SHP77 (cell line): ENCODE results near the gene LGALS7.
"Not testable (repeated sequence)": the region's sequence is repeated elsewhere in the genome, so short reads cannot be mapped to it uniquely, and the experiment has no call there.

Source experiments
- DNase-seq, 2 experiments: peaks; one replicate each; lab custom pipeline; 2025; lab: John Stamatoyannopoulos, UW

The LGALS7 gene

DNA sequence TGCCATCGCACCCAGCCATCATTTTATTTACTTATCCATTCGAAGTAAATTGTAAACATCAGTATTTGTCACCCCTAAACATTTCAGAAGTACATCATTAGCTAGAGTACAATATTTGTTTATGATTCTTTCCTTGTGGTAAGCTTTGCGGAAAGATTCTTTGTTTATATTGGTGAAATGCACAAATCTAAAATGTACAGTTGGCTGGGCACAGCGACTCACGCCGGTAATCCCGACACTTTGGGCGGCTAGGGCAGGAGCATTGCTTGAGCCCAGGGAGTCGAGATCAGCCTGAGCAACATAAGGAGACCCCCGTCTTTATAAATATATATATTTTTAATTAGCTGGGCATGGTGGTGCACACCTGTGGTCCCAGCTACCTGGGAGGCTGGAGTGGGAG, 25.8 kb upstream of the LGALS7 start:
- no peak for DNase-seq

DNA sequence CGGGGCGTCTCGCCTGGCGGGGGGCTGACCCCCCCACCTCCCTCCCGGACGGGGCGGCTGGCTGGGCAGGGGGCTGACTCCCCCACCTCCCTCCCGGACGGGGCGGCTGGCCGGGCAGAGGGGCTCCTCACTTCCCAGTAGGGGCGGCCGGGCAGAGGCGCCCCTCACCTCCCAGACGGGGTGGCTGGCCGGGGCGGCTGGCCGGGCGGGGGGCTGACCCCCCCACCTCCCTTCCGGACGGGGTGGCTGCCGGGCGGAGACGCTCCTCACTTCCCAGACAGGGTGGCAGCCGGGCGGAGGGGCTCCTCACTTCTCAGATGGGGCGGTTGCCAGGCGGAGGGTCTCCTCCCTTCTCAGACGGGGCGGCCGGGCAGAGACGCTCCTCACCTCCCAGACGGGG, 24.5 kb upstream of the LGALS7 start:
- DNase-seq = not testable (repeated sequence)

DNA sequence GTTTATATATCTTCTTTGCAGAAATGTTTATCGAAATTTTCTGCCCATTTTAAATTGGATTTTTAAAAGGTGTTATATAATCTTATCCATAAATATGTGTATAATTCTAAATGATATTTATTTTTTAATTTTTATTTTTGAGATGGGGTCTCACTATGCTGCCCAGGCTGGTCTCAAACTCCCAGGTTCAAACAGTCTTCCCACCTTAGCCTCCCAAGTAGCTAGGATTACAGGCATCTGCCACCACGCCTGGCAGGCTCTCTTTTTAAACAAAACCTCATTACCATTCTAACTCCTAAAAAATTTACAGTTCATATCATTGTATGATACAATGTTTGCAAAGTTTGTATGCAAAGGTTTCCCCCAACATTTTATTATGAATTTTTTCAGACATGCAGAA, 22.8 kb upstream of the LGALS7 start:
- no peak for DNase-seq

DNA sequence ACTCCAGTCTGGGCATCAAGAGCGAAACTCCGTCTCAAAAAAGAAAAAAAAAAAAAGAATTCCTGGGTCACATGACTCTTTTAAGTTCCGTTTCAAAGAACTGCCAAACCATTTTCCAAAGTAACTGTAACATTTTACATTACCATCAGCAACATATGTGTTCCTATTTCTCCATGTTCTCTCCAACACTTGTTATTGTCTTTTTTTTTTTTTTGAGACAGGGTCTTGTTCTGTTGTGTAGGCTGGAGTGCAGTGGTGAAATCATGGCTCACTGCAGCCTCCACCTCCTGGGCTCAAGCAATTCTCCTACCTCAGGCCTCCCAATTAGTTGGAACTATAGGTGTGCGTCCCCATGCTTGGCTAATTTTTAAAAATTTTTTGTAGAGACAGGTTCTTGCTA, 22.2 kb upstream of the LGALS7 start:
- no peak for DNase-seq

DNA sequence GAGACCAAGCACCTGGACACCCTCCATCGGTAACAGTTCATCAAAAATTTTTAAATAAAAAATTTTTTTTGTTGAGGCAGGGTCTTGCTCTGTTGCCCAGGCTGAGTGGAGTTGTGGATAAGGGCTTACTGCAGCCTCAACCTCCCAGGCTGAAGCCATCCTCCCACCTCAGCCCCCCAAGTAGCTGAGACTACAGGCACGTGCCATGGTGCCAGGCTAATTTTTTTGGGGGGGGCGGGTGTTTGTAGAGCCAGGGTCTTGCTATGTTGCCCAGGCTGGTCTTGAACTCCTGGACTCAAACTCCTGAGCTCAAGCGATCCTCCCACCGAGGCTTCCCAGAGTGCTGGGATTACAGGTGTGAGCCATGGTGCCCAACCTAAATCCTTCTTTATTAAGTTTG, 20.4 kb upstream of the LGALS7 start:
- DNase-seq = no peak

DNA sequence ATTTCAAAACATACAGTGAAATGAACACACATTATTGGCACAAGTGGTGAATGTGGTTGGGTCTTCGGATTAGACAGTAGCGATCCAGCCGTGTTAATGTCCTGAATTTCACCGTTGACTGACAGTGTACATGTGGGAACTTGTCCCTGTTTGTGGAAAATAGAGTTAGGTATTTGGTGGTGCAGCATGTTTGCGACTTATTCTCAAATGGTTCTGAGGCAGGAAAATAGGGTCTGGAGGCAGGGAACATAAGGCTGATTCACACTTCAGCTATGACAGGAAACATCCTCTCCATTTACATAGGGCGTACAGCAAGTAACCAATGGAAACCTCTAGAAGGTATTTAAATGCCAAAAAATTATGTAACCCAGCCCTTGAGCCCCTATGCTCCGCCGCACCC, 19.9 kb upstream of the LGALS7 start:
- DNase-seq = no peak

DNA sequence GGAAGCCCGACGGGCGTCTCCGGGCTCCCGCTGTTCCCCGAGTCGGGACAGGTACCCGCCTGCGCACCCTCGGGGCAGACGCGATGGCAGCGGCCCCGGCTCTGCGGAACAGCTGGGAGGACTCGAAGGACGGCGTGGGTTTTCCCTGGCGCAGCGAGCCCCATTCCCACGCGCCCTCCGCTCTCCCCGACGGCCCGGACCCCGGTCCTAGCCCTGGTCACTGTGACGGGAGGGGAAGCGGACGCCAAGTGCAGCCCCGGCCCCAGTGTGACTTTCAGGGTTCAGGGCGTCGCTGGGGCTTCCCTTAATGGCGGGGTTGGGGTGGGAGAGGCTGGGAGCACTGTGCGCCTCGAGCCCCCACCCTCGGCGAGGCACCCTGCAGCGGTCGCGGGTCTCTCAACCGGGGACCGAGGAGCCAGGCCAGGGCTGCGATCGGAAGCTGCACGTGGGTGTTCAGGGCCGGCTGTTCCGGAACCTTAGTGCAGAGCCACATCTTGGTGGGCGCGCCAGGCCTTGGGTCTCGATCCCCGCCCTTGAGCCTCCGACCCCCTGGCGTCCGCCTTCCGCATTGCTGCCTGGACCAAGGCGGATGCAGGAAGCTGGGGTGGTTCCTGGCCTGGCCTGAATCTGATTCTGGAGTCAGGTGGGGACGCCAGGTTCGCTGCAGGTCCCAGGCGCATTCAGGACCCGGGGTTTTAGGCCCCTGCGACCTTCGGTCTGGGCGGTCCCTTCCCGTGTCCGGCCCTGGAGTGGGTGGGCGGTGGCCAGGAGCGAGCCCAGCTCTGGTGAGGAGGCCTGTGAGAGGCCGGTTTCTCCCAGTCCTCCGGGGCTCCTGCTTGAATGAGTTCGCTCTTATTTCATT, 19.2 kb upstream of the LGALS7 start:
- no peak for DNase-seq

DNA sequence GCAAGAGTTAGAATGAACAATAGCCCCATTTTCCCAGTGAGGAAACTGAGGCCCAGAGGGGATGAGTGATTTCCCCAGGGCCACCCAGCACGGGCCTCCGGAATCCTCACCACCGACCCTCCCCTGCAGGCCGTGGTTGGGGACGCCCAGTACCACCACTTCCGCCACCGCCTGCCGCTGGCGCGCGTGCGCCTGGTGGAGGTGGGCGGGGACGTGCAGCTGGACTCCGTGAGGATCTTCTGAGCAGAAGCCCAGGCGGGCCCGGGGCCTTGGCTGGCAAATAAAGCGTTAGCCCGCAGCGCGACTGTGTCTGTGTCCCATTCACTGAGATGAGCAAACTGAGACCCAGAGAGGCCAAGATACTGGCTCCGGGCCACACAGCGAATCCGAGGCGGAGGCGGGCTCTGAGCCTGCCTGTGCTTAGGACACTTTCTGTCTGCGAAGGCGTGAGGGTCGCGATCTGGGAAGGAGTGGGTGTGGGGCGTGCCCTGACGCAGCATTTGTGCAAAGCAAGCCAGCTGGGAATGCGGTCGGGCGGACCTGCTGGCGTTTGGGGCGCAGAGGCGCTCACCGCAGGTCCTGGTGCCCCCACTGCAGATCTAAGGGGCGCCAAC, 18.2 kb upstream of the LGALS7 start:
- DNase-seq = not testable (repeated sequence)

DNA sequence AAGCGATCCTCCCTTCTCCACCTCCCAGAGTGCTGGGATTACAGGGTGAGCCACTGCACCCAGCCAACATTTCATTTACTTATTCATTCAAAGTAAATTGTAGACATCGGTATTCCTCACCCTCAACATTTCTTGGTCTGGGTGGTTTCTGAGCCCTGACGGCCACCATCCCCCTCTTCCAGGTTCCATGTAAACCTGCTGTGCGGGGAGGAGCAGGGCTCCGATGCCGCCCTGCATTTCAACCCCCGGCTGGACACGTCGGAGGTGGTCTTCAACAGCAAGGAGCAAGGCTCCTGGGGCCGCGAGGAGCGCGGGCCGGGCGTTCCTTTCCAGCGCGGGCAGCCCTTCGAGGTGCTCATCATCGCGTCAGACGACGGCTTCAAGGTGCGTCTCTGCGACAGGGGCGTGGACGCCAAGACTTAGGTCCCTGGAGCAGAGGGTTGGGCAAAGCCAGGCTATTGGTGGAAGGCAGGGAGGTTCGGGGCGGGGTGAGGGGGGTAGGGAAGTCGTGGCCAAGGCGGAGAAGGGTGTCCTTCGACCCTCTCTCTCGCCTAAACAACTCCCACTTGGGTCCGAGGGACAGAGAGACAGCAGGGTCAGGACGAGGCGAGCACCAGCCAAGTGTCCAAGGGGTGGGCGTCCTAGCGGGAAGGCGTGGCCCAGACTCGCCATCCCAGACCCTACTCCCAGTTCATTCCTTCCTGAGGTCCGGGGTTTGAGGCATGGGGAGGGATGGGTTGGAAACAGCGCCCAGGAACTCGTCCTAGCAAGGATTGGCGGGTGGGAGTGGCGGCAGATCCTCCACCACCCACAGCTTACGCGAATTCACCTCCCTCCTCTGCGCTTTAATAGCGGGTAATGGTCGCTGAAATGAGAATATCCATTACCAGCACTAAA, 17.4 kb upstream of the LGALS7 start:
- not testable (repeated sequence) for DNase-seq

DNA sequence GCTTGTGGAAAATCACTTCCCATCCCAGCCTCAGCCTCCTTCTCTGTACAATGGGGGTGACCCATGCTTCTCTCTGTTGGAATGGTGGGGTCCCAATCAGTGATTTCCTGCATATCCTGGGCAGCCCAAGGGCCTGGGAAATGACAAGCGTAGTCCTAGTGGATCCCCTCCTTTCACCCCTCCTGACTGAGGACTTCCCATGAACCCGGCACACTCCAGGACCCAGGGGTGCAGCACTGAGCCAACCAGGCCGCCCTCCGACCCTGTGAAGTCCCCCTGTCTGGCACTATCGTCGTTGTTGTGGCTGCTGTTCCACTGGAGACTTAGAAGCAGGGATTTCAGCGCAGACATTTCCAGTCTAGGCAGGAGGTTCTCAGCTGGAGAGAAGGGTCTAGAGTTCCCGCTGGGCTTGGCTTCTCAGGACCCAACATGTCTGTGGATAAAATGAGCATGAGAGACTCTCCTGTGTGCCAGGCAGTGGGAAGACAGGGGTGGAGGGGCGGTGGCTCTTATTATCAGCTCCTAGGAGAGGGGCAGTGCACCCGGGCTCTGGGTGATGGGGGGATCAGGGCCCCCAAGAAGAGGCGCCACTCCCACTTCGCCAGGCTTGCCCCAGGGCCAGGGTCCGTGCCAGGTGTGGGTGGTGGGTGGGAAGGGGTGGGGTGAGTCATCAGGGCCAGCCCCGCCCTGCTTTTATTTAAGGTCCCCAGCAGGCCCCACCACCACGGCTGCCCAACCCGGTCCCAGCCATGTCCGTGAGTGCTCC, 15.3 kb upstream of the LGALS7 start, which contains the start of gene LGALS7B:
TSS of gene LGALS7B (plus strand) at position 723 of the 766 bp plus-strand sequence. CDS start at position 750, 27 bp downstream.
- no peak for DNase-seq

DNA sequence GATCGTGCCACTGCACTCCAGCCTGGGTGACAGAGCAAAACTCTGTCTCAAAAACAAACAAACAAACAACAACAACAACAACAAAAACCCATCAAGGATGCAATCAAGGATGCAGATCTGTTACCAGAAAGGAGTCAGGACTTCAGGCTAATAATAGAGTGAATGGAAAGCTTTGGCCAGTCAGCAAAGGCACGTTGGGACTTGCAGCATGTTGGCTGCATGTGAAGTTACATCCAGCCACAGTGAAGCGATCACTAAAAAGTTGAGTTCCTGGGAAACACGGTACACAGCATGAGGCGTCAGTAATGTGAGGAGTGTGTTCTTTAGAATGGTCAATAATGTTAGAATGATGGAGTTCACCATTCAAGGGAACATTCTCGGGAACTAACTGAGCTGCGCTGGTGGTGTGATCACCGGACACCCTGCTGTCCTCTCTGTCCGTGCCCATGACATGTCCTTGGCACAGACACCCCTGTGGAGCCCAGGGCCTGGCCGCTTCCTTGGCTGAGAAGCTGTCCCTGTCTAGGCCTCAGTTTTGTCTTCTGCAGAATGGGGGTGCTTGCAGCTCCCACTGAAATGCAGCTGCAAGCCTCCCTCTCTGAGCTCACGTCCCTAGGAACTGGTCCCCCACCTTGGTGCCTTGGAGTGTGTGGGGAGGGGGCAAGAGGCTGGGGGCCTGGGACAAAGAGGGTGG, 13.4 kb upstream of the LGALS7 start:
- DNase-seq = no peak

DNA sequence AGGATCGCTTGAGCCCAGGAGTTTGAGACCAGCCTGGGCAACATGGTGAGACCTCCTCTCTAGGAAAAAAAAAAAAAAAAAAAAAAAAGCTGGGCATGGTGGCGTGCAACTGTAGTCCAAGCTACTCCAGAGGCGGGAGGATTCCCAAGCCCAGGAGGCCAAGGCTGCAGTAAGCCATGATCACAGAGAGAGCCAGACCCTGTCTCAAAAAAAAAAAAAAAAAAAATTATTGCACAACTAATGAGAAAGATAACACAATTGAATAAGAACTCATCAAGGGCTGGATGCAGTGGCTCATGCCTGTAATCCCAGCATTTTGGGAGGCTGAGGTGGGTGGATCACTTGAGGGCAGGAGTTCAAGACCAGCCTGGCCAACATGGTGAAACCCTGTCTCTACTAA, 12.7 kb upstream of the LGALS7 start:
- DNase-seq = not testable (repeated sequence)

DNA sequence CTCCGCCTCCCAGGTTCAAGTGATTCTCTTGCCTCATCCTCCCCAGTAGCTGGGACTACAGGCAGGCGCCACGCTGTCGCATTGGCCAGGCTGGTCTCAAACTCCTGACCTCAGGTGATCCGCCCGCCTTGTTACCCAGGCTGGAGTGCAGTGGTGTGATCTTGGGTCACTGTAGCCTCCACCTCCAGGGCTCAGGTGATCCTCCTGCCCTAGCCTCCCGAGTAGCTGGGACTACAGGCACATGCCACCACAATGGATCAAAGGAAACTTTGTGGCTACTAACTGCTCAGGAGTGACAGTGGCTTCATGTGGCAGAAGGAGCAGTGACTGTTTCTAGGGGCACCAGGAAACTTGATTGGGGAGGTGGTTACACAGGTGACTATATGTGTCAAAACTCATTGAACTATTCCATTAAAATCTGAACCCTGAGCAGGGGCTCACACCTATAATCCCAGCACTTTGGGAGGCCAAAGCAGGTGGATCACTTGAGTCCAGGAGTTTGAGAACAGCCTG, 11.9 kb upstream of the LGALS7 start:
- DNase-seq = no peak

DNA sequence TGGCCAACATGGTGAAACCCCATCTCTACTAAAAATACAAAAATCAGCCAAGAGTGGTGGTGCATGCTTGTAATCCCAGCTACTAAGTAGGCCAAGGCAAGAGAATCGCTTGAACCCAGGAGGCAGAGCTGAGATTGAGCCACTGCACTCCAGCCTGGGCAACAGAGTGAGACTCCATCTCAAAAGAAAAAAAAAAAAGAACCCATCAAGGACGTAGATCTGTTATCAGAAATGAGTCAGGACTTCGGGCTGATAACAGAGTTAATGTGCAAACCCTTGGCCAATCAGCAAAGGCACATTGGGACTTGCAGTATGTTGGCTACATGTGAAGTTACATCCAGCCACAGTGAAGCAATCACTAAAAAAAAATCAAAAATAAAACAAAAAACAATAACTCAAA, 10.9 kb upstream of the LGALS7 start:
- no peak for DNase-seq

DNA sequence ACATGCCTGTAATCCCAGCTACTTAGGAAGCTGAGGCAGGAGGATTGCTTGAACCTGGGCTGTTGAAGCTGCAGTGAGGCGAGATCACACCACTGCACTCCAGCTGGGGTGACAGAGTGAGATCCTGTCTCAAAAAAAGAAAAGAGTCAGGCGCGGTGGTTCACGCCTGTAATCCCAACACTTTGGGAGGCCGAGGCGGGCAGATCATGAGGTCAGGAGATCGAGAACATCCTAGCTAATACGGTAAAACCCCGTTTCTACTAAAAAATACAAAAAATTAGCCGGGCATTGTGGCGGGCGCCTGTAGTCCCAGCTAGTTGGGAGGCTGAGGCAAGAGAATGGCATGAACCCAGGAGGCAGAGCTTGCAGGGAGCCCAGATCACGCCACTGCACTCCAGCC, 8.9 kb upstream of the LGALS7 start:
- not testable (repeated sequence) for DNase-seq

DNA sequence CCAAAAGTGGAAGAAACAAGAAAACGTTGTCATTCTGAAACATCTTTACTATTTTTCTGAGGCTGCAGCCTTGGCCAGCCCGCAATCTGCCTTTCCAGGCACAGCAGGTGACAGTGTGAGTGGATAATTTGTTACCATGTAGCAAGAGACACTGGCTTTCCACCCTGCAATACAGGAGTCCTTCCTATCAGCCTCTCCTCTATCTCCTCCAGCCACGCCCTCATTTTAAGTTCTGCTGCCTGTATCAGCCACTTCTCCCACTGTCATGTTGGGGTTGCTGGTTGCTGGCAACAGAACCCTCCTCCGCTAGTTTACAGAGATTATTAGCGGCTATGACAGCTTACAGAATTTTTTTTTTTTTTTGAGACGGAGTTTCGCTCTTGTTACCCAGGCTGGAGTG, 7.7 kb upstream of the LGALS7 start:
- DNase-seq = no peak

DNA sequence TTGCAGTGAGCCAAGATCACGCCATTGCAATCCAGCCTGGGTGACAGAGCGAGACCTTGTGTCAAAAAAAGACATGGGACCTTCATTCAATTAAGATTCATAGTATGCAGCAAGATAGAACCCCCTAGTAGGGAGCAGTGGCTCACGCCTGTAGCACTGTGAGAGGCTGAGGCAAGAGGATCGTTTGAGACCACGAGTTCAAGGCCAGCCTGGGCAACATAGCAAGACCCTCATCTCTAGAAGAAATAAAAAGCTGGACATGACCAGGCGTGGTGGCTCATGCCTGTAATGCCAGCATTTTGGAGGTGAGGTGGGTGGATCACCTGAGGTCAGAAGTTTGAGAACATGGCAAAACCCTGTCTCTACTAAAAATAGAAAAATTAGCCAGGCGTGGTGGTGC, 7.1 kb upstream of the LGALS7 start:
- DNase-seq = no peak

DNA sequence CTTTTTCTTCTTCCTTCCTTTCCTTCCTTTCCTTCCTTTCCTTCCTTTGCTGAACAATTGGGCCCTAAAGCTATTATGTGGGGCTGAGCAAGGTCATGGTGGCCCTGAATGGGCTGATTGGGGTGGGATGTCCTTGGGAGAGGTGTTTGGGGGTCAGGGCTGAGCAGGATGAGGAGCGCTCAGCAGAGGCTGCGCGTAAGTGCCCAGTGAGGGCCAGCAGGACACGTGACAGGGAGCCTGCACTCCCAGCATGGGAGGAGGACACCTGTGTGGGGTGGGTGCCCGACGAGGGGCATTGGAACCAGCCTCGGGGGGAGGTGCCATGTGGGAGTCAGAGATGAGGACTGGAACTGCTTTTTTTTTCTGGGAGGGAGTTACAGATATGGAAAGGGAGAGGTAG, 5.4 kb upstream of the LGALS7 start:
- DNase-seq = no peak

DNA sequence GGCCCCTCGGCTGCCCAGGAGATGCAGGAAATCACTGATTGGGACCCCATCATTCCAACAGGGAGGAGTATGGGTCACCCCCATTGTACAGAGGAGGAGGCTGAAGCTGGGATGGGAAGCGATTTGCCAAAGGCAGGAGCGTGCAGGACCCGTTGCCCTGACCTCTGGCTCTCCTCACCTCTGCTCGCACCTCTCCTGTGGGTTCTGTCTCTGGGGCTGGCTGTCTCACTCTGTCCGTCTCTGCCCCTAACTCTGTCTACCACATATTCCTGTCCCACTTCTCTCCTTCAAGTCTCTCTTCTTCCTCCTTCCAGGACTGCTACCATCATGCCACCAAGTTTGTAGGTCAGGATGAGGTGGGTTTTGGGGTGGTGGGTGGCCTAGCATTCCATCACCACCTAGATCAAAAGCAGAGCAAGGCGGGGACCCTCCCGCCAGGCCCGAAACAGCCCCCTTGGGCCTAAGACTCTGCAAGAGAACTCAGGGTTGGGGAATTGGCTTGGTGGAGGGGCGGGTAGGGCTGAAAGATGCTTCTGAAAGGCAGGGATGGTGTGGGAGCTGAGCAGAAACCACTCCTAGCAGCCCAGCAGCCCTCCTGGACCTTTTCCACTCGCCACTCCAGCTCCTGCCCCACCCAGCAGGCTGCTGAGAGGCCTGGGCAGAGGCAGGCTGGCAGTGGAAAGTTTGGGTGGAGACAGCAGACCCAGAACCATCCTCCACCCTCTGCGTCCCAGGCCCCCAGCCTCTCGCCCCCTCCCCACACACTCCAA, 1.0 kb upstream of the LGALS7 start:
- no peak for DNase-seq

DNA sequence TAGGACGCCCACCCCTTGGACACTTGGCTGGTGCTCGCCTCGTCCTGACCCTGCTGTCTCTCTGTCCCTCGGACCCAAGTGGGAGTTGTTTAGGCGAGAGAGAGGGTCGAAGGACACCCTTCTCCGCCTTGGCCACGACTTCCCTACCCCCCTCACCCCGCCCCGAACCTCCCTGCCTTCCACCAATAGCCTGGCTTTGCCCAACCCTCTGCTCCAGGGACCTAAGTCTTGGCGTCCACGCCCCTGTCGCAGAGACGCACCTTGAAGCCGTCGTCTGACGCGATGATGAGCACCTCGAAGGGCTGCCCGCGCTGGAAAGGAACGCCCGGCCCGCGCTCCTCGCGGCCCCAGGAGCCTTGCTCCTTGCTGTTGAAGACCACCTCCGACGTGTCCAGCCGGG, 1.7 kb downstream of the LGALS7 start:
- not testable (repeated sequence) for DNase-seq
